AG10803 (cell line): ENCODE data around the gene GUCY1A1.

ENCODE experiments used
- DNase-seq: peaks from one replicate; pipeline ENCODE4 v3.0.0; 2010; ENCODE audit warnings: low read depth
- H3K4me3 ChIP-seq: 2 replicates; pipeline ENCODE4 v1.5.1; 2011; ENCODE audit warnings: mild to moderate bottlenecking, low read length, control low read depth
- TF ChIP-seq, protein P1 (sequence below): conservative IDR thresholded peaks from 2 replicates; pipeline ENCODE4 v1.5.1; 2011; ENCODE audit warnings: mild to moderate bottlenecking, low read length, control low read depth, inconsistent platforms

Gene GUCY1A1

DNA sequence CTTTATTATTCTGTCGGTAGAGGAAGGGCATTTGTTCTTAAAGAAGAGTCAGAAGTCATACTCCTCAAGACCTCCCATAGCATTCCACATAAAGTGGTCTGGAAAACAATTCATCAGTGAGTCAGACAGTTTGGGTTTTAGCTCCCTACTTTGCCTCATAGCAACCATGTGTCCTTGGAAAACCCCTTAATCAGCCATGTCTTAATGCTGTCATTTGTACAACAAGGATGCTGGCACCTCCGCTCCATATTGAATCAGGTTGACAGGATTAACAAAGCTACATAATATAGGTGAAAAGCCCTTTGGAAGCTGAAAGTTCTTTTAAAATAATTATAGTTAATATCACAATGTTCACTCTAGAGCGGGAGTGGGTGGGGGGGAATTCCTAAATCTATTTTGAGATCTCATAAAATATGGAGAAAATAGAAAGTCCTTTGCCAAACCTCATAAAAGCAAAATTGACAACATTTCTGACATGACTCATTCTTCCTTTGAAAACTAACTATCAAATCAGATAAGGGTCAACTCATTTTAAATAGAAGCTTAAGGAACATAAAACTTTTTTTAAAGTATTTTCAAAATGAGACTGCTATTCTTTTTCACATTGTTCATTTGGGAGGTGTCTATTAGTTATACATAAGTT is 37.3 kb upstream of the GUCY1A1 start:
- H3K4me3 ChIP-seq, result no peak overlapping the region
- DNase-seq, result peak; percentile 25
- TF ChIP-seq, protein P1, sequence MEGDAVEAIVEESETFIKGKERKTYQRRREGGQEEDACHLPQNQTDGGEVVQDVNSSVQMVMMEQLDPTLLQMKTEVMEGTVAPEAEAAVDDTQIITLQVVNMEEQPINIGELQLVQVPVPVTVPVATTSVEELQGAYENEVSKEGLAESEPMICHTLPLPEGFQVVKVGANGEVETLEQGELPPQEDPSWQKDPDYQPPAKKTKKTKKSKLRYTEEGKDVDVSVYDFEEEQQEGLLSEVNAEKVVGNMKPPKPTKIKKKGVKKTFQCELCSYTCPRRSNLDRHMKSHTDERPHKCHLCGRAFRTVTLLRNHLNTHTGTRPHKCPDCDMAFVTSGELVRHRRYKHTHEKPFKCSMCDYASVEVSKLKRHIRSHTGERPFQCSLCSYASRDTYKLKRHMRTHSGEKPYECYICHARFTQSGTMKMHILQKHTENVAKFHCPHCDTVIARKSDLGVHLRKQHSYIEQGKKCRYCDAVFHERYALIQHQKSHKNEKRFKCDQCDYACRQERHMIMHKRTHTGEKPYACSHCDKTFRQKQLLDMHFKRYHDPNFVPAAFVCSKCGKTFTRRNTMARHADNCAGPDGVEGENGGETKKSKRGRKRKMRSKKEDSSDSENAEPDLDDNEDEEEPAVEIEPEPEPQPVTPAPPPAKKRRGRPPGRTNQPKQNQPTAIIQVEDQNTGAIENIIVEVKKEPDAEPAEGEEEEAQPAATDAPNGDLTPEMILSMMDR, result no peak

DNA sequence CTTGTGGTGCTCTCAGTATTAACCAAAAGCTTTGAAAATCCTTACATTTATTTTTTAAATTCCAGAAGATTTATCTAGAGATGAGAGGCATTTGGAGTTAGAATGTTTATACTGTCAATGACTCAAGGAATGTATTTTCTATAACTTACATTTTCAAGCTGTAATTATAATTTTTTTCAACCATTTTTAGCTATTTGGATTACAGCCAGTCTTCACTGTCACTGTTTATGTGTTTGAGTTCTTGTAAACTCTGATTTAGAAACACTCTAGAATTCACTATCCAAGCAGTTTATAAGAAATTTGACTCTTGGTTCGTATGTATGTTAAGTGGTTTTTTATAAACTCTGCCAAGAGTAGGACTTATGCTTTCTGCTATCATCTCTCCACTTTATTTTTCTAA is 36.7 kb upstream of the GUCY1A1 start:
- no peak for DNase-seq
- TF ChIP-seq, protein P1, result no peak
- H3K4me3 ChIP-seq, result no peak overlapping the region

DNA sequence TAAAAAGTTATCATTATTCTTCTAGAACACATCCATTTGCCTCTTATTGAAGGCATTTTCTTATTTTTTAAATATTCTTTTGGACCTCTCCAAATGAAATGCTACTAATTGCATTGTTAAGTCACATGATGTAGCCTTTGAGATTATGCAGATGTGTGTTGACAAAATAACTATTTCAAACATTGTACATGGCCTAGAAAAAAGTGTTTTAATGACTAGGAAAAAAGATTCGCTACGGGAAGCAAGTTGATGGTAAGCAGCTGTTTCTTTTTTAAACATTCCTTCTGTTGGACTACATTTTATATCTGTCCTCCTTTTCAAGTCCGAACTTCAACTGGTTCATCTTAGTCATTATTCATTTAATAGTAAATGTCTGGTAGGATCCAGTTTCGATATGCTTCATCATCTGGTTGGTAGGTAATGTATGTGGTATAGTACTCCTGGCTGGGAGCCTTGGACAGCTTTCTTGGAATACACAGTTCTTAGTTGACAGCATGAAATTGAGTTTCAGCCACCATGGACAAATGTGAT is 34.3 kb upstream of the GUCY1A1 start:
- TF ChIP-seq, protein P1, result no peak
- no peak for DNase-seq
- H3K4me3 ChIP-seq, result no peak overlapping the region

DNA sequence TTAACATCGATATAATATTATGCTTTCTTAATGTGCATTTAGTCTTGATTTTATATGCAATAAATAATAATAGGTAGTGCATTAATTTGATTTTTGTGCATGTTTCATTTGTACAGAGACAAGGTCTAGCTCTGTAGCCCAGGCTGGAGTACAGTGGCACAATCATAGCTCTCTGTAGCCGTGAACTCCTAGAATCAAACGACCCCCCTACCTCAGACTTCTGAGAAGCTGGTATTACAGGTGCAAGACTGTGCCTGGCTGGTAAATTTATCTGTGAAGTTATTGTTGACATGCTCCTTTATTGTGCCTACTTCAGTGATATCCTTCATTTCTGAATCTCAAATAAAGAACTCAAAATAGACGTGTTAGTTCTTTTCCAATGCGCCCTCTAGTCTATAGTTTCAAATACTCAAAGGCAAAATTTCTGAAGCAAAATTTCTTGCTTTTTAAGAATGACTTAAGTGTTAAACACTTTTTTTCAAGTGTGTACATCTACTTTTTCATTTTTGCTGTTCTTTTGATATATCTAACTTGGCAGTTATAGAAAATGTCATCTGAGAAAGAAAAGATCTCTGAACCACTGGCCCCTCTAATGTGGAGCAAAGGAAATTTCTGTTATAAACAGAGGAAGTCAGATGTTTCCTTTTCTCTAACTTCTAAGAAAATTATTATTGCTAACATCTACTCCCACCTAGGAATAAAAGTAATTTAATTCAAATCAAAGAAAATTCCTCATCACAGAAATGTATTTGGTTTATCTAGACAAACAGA is 28.3 kb upstream of the GUCY1A1 start:
- TF ChIP-seq, protein P1, result no peak
- DNase-seq, result no peak
- no peak overlapping the region for H3K4me3 ChIP-seq

DNA sequence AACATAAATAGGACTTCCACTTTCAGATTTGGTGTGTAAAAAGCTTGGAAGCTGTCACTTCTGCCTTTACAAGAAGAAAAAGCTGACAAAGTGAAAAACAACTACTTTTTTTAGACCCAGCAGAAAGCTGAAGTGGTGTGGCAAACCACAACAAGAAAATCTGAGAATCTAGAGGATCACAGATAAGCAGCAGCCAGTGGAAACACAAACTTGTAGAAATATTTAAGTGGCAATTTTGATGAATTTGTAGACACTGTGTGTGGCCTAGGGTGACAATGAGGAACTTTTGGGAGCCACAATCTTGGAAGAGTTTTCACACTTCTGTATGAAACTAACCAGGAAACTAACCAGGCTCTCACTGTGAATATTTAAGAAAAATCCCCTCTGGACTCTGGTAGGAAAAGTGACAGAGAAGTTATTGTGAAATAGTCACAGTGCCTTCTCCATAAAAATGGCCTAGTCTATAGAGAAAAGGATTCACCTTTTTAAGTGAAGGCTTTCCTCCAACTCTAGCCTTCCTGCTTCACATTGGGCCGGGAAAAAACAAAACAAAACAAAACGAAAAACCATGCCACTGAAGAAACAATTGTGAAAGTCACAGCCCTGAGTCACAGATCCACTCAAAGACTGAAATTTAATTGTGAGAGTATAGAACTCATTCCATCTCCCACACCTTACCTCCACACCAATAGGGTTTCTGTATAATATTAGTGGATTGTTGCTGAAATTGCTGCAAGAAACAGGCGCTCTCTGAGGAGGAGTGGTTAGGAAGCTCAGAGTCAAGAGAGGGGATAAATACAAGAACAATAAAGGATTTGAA is 26.7 kb upstream of the GUCY1A1 start:
- DNase-seq, result no peak
- TF ChIP-seq, protein P1, result no peak
- no peak overlapping the region for H3K4me3 ChIP-seq

DNA sequence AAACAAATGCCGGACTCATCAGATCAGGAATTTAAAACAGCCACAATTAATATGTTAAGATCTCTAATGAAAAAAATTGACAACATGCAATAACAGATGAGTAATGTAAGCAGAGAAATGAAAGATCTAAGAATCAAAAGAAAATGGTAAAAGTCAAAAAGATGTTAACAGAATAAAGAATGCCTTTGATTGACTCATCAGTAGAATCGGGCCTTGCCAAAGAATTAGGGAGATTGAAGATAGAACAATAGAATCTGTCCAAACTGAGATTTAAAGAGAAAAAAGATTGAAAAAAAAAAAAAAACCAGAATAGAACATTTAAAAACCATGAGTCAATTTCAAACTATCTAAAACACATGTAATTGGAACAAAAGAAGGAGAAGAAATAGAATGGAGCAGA is 25.9 kb upstream of the GUCY1A1 start:
- H3K4me3 ChIP-seq, result no peak overlapping the region
- TF ChIP-seq, protein P1, result no peak
- no peak for DNase-seq
